Stimulated activated CD4-positive, alpha-beta T cell treated with anti-CD3 and anti-CD28 coated beads, Interleukin-15, amount 100 ng/mL, for 48 hours (primary cell): Measurements from ENCODE around the gene PRH2.

ENCODE experiments used
- DNase-seq, 2 donors: peaks; one replicate each; pipeline ENCODE4 v3.0.0-alpha.2; 2020; ENCODE audit warnings: low read depth in 2 of 2

The PRH2 gene

GRCh38 chr12:10928746-10929286 lies at the start of gene PRH2:
TSS of gene PRH2 (plus strand) at chr12:10929236. CDS start at chr12:10929274, 38 bp downstream.
- DNase-seq = no peak

- DNase-seq = no peak
These were observed 44.8 kb upstream of the PRH2 start, which contains the start of gene PRH1 for GRCh38 chr12:10884086-10884725. TSS of gene PRH1 (minus strand) at chr12:10884255. CDS start at chr12:10884217, 38 bp downstream.

GRCh38 chr12:10889226-10889625 lies 39.8 kb upstream of the PRH2 start:
- no peak for DNase-seq

- DNase-seq = no peak
These were observed 37.1 kb upstream of the PRH2 start for GRCh38 chr12:10891937-10892336.

GRCh38 chr12:10896854-10897253 lies 32.2 kb upstream of the PRH2 start:
- no peak for DNase-seq

GRCh38 chr12:10900530-10900929 lies 28.5 kb upstream of the PRH2 start:
- DNase-seq = no peak

DNA sequence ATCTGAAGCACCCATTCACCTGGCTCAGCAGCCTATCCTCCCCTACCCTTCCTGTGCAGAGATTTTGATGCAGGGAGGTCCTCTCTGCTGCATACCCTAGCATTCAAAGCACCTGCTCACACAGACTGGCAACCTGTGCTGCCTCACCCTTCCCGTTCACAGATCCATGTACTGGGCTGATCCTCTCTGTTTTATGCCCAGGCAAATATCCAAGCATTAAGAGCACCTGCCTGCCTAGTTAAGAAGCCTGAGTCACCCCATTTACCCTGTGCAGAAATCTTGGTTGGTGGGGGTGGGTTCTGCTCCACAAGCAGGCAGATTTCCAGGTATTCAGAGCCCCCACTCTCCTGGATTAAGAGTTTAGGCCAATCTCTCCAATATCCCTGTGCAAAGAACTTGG lies 28.1 kb upstream of the PRH2 start:
- DNase-seq = no peak

DNA sequence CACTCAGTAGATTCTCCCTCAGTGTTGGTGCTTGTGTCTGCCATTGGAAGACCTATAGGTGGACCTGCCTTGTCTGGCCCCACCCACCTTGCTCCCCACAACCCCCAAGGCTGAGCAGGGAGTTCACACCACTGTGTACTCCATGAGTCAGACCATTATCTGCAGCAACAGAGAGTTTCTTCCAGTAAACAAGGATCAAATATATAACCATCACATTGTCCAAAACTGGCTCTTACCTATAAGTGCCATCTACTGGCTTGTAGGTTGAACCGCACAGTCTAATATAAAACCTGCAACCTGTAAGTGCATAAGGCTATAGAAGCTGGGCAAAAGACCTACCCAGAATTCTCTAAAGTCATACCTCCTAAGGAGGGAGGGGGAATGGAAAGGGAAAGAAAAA lies 27.6 kb upstream of the PRH2 start:
- DNase-seq = no peak

DNA sequence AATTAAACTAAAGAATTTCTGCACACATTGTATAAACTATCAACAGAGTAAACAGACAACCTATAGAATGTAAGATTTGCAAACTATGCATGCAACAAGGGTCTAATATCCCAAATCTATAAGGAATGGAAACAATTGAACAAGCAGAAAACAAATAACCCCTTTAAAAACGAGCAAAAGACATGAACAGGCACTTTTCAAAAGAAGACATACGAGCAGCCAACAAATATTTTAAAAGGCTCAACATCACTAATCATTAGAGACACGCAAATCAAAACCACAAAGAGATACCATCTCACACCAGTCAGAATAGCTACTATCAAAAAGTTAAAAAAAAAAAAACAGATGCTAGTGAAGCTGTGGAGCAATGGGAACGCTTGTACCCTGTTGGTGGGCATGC lies 24.4 kb upstream of the PRH2 start:
- DNase-seq = no peak

GRCh38 chr12:10909462-10909861 lies 19.6 kb upstream of the PRH2 start, which contains the start of gene TAS2R13:
TSS of gene TAS2R13 (minus strand) at chr12:10909562. CDS start at chr12:10909298, 264 bp downstream.
- DNase-seq = no peak

DNA sequence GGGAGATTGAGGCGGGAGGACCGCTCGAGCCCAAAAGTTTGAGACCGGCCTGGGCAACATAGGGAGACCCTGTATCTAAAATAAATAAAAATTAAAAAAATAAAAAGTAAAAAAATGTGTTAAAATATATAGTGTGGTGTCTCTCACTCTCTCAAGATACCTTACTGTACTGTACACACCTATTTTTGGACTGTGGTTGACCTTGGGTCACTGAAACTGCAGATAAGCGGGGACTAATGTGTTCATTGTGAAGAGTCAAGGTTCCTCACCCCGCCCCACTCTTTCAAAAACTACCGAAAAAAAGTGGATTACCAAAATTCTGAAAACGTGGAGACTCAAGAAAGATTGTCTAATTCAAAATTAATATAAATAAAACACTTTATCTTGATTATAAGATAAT lies 18.7 kb upstream of the PRH2 start:
- no peak for DNase-seq

- no peak for DNase-seq
These were observed 9.2 kb upstream of the PRH2 start for GRCh38 chr12:10919809-10920208.

DNA sequence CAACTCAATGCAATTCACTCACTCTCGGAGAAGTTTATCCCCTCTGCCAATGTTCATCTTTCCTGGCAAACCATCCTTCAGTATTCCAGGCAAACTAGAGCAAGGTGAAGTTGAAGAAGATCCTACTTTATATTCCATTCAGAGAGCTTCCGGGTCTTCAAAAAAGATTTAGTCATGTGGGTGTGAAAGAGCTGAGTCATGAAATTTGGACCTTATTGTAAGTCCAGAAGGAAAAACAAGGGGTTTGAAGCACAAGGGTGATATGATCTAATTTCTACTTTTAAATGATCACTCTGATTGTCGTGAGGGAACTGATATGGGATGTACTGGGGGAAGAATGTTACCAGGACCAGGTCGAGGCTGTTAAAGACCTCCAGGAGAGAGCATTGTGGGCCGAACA lies 2.8 kb upstream of the PRH2 start:
- DNase-seq = no peak

- no peak for DNase-seq
These were observed 7.5 kb downstream of the PRH2 start for GRCh38 chr12:10936506-10936905.

GRCh38 chr12:10939163-10939562 lies 10.1 kb downstream of the PRH2 start, which contains the start of gene TAS2R14:
TSS of gene TAS2R14 (minus strand) at chr12:10939263. CDS start at chr12:10939207, 56 bp downstream.
- DNase-seq = no peak

- no peak for DNase-seq
These were observed 11.4 kb downstream of the PRH2 start for GRCh38 chr12:10940389-10940788.

GRCh38 chr12:10941369-10941768 lies 12.3 kb downstream of the PRH2 start:
- DNase-seq = no peak

DNA sequence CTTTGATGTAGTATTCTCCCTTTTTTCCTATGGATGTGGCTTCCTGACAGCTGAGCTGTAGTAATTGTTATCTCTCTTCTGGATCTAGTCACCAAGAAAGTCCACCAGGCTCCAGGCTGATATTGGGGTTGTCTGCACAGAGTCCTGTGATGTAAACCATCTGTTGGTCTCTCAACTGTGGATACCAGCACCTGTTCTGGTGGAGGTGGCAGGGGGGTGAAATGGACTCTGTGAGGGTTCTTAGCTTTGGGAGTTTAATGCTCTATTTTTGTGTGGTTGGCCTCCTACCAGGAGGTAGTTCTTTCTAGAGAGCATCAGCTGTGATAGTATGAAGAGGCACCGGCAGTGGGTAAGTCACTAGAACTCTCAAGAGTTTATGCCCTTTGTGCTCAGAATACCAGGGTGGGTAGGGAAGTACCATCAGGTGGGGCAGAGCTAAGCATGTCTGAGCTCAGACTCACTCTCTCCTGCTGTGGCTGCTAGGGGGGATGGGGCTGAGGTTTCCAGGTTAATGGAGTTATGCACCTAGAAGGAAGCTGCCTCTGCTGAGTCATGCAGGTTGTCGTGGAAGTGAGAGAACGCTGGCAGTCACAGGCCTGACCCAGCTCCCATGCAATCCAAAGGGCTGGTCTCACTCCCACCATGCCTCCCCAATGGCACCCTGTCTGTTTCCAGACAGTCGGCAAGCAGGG lies 13.0 kb downstream of the PRH2 start:
- DNase-seq = no peak

DNA sequence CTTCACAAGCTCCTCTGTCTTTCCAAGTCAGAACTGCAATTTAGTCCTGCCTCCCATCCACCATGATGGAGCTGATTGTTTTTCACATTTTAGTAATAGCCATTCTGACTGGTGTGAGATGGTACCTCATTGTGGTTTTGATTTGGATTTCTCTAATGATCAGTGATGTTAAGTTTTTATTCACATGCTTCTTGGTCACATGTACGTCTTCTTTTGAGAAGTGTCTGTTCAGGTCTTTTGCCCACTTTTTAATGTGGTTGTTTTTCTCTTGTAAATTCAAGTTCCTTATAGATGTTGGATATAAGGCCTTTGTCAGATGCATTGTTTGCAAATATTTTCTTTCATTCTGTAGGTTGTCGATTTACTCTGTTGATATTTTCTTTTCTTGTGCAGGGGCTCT lies 14.1 kb downstream of the PRH2 start:
- no peak for DNase-seq

DNA sequence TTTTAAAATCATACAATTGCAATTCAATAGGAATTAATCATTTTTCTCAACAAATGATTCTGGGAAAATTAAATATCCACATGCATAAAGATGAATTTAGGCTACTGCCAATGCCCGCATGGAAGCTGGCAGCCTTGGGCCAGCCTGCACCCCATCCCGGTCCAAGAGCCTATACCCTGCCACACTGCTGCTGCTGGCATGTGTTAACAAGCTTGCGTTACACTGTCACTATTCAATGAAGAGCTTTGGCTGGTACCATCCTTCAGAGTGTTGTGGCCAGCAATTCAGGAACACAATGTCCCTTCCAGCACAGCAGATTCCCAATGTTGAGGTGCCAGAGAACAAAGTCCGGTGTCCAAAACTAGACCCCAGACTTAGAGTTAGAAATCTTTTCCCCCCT lies 23.6 kb downstream of the PRH2 start:
- no peak for DNase-seq

- DNase-seq = no peak
These were observed 27.0 kb downstream of the PRH2 start for GRCh38 chr12:10956085-10956484.

DNA sequence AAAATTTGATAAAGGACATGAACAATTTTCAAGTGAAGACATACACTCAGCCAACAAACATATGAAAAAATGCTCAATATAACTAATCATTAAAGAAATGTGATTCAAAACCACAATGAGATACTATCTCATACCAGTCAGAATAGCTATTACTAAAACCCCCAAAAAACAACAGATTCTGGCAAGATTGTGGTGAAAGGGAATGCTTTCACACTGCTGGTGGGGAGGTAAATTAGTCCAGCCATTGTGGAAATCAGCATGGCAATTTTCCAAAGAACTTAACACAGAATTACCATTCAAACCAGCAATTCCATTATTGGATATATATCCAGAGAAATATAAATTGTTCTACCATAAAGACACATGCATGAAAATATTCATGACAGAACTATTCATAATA lies 28.7 kb downstream of the PRH2 start:
- no peak for DNase-seq

- no peak for DNase-seq
These were observed 30.8 kb downstream of the PRH2 start for GRCh38 chr12:10959804-10960203.
